ENCODE data around the gene SLC35E1. TPM values are rescaled to one million over a fixed set of nuclear protein-coding genes. Genes with fewer than 3 reads are reported as not detected.
A peak's percentile ranks its signal among the peaks of the same experiment; 100 is the strongest.

Gene SLC35E1
- total RNA-seq, 6 donors from 2014 or later: 48.5 to 60.8 (median 53.2) TPM

DNA sequence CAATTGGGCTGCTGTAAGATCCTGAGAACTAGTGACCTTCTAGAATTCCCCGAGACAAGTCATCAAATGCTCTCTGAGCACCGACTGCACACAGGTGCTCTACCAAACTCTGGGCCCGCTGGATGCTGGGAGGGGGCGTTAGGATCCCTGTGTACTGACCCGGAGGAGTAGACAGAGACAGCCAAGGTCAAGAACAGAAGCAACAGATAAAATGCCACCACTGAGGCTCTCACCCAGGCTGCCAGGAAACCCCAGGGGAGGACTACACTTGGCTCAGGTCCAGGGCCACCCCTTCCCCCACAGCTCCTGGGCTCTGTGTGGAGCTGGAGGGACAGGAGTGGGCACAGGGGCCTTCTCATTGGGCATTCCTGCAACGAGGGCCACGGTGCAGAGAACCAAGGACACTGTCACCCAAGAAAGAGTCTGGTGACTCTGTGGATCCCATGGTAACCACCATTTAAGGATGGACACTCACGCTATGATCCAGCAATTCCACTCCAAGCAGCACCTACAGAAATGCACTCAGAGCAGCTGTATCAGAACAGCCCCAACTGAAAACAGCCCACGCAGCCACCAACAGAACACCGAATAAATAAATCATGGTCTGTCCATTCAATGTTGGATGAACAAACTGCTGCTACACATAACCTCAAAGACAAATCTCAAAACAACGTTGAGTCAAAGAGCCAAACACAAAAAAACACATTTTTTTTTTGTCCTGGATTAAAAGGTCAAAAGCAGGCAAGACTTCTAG, 16.8 kb upstream of the SLC35E1 start:
- H3K27ac ChIP-seq: peak overlapping the region in 1 of 4 donors; percentile 72
- WGBS, 2 donors: 75 to 88% methylated on average over 5 to 11 of the region's 11 CpGs
- ATAC-seq (ENCODE audit: low FRiP score in 2 of 2): no peak

DNA sequence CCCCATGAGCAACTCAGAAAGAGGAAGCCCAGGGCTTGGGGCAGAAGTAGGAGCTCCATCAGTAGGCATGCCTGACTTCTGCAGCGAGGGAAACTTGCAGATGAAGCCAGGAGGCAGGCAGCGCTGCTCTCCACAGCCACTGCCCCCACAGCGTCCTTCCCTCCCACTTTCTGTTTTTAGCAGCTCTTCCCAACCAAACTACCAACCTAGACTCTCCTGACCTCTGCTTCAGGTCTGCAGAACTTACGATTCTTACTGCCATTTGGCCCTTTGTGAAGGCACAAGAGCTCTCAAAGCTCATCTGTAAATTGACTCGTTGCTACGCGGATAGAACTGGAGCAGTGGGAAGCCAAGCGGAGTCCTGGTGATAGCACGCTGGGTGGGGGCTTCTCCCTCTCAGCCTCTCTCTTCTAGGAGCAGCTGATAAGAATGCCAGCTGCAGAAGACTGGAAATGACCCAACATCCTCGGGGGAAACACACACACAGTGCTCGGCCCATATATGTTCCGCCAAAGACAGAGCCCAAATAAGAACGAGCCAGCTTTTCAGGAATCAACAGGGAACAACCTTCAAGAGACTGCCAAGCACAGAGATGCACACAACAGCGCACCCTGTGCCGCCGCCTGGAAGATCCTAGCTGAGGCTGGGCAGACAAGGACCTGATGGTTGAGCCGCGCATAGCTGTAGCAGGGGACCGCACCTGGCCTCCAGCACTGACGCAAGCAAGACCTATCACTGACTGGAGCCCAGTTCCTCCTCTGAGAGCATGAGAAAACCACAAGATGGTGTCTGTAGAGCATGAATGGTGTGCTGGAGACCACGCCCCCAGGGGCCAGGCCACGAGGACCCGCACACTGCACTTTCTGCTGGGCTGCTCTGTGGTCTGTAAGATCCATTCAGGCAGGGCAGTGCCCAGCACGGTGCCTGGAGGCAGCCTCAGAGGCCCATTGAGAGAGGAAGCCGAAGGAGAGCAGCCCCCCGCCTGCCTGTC, 15.9 kb upstream of the SLC35E1 start:
- ATAC-seq (ENCODE audit: low FRiP score in 2 of 2): peak; percentile 45 to 58
- H3K4me3 ChIP-seq: peak overlapping the region in 2 of 4 donors; percentile 9 to 22
- H3K27me3 ChIP-seq: no peaks in the 10 kb centered on the region
- H3K4me1 ChIP-seq: peaks cover 69 to 90% (median 83%) of the 10 kb centered on the region in 4 donors
- TF ChIP-seq, protein P1, sequence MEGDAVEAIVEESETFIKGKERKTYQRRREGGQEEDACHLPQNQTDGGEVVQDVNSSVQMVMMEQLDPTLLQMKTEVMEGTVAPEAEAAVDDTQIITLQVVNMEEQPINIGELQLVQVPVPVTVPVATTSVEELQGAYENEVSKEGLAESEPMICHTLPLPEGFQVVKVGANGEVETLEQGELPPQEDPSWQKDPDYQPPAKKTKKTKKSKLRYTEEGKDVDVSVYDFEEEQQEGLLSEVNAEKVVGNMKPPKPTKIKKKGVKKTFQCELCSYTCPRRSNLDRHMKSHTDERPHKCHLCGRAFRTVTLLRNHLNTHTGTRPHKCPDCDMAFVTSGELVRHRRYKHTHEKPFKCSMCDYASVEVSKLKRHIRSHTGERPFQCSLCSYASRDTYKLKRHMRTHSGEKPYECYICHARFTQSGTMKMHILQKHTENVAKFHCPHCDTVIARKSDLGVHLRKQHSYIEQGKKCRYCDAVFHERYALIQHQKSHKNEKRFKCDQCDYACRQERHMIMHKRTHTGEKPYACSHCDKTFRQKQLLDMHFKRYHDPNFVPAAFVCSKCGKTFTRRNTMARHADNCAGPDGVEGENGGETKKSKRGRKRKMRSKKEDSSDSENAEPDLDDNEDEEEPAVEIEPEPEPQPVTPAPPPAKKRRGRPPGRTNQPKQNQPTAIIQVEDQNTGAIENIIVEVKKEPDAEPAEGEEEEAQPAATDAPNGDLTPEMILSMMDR (IDR thresholded peaks at IDR 0.05): no peak
- TF ChIP-seq POLR2A (IDR thresholded peaks at IDR 0.05) (no peak), EP300 (IDR thresholded peaks at IDR 0.05) (no peak), POLR2AphosphoS5 (IDR thresholded peaks at IDR 0.05) (no peak)
- H3K27ac ChIP-seq: peak overlapping the region; percentile 61 to 78 (median 72)
- 9 to 24% methylated on average over 12 to 26 of the region's 26 CpGs for WGBS, 2 donors
- H3K36me3 ChIP-seq: no peaks in the 10 kb centered on the region
- peak; percentile 49 to 79 for DNase-seq
- no peaks in the 10 kb centered on the region for H3K9me3 ChIP-seq

More for the DNA sequence above, 16.8 kb upstream of the SLC35E1 start:
- no peak for DNase-seq
- no peaks in the 10 kb centered on the region for H3K9me3 ChIP-seq
- H3K4me3 ChIP-seq: no peak overlapping the region
- H3K4me1 ChIP-seq: peaks cover 72 to 90% (median 83%) of the 10 kb centered on the region in 4 donors
- no peaks in the 10 kb centered on the region for H3K36me3 ChIP-seq
- TF ChIP-seq POLR2AphosphoS5 (IDR thresholded peaks at IDR 0.05): no peak
- no peak for TF ChIP-seq POLR2A (IDR thresholded peaks at IDR 0.05)
- no peak for TF ChIP-seq EP300 (IDR thresholded peaks at IDR 0.05)
- TF ChIP-seq, protein P1 (IDR thresholded peaks at IDR 0.05): no peak
- no peaks in the 10 kb centered on the region for H3K27me3 ChIP-seq

DNA sequence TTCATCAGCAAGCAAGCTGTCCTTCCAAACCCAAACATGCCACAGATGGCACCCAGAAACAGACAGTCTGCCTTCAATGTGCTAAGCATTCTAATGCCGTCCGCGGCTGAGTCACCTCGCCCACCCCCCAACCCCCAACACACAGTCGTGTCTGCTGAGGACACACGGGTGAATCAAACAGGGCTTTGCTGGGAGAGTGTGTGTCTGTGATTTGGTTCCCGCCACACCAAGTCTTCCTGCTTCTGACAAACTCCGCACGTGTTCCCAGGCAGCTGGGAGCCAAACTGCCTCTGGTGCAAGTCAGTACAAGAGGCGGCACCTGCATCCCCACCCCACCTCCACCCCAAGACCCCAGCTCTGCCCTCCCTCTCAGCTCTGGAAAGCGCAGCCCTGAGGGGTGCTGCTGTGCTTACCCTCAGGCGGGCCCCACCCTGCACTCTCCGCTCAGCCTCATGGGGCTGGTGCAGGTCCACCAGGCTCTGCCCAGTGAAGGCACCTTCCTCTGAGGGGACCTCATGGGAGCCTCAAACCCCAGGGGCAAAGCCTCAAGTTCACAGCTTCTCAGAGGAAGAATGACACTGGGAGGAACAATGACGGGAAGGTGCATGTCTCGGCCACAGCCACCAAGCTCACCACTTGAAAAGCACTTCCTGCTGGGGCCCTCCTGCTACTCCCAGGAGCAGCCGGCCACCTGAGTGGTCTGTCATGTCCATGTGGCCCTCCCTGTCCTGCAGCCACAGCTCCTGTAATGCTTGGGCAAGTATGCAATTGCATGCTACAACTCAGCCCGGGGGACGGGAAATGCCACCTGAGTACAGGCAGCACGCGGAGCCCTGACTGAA, 15.0 kb upstream of the SLC35E1 start:
- H3K27ac ChIP-seq: peak overlapping the region; percentile 61 to 78 (median 72)
- H3K27me3 ChIP-seq: no peaks in the 10 kb centered on the region
- 46 to 60% methylated on average over 9 to 20 of the region's 20 CpGs for WGBS, 2 donors
- H3K36me3 ChIP-seq: no peaks in the 10 kb centered on the region
- TF ChIP-seq, protein P1 (IDR thresholded peaks at IDR 0.05): no peak
- TF ChIP-seq POLR2AphosphoS5 (IDR thresholded peaks at IDR 0.05): peak in 1 of 2 donors; percentile 17
- ATAC-seq (ENCODE audit: low FRiP score in 2 of 2) (no peak), DNase-seq (peak in 1 of 2 donors; percentile 81)
- H3K4me1 ChIP-seq: peaks cover 65 to 90% (median 81%) of the 10 kb centered on the region in 4 donors
- H3K4me3 ChIP-seq: peak overlapping the region in 1 of 4 donors; percentile 22
- H3K9me3 ChIP-seq: no peaks in the 10 kb centered on the region

DNA sequence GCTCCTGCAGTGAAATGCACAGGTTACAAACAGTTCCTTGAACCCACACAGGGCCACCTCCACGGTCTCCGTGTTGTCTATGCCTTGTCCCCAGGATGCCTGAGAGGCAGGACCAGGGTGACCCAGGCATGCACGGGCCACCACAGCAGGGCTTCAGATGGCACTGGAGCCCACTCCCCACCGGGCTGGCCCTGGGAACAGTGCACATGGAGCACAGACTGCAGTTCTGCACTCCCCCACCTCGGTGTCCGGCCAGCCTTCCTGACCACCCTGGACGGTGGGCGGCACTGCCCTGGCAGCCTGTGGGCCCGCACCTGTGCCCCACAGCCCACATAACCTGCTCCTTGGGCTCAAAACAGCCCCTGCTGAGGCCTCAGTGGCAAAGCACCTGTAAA, 14.3 kb upstream of the SLC35E1 start:
- no peaks in the 10 kb centered on the region for H3K36me3 ChIP-seq
- 80 to 92% methylated on average over 6 to 9 of the region's 9 CpGs for WGBS, 2 donors
- H3K4me3 ChIP-seq: no peak overlapping the region
- H3K27me3 ChIP-seq: no peaks in the 10 kb centered on the region
- DNase-seq (no peak), ATAC-seq (ENCODE audit: low FRiP score in 2 of 2) (no peak)
- peak overlapping the region; percentile 27 to 78 (median 72) for H3K27ac ChIP-seq
- TF ChIP-seq, protein P1 (IDR thresholded peaks at IDR 0.05): no peak
- TF ChIP-seq EP300 (IDR thresholded peaks at IDR 0.05) (no peak), POLR2A (IDR thresholded peaks at IDR 0.05) (no peak), POLR2AphosphoS5 (IDR thresholded peaks at IDR 0.05) (no peak)
- no peaks in the 10 kb centered on the region for H3K9me3 ChIP-seq
- peaks cover 66 to 90% (median 80%) of the 10 kb centered on the region in 4 donors for H3K4me1 ChIP-seq
